MG63 (cell line): ENCODE data around the gene CLEC20A. TPM values are rescaled to one million over a fixed set of nuclear protein-coding genes. Genes with fewer than 3 reads are reported as not detected.

Source experiments
- total RNA-seq: library from RNA; depleted of rRNA; stranded (reverse); fragments of >200 nt; shearing (Covaris generic); gene quantifications from 2 replicates; pipeline ENCODE4 v1.2.3, GENCODE V29; 2014; ENCODE audit warnings: low replicate concordance; rRNA removed

The CLEC20A gene
- total RNA-seq, 1 experiment from 2014 or later = not detected

Other genes starting within 250 kb of the CLEC20A start
- gene TEX35, start 16.1 kb upstream of the CLEC20A start, total RNA-seq = not detected in 2 replicates
- 63.0 and 119 TPM in 2 replicates for gene RALGPS2, start 228.3 kb upstream of the CLEC20A start, total RNA-seq